G401 (cell line): ENCODE results near the gene ADGRB3. TPM values are rescaled to one million over a fixed set of nuclear protein-coding genes. Genes with fewer than 3 reads are reported as not detected.
"Not testable (repeated sequence)": the region's sequence is repeated elsewhere in the genome, so short reads cannot be mapped to it uniquely, and the experiment has no call there.

Experiments
- DNase-seq: peaks from one replicate; pipeline ENCODE4 v3.0.0-alpha.2; 2015; ENCODE audit warnings: low spot score
- in situ Hi-C: cut with HindIII; loops from 2 replicates; pipeline ENCODE4 v1.10.0; 2016; ENCODE audit warnings: low sequenced_read_pairs, mixed read lengths
- total RNA-seq: library from RNA; depleted of rRNA; stranded (reverse); fragments of >200 nt; shearing (Covaris generic); gene quantifications from 2 replicates; pipeline ENCODE4 v1.2.3, GENCODE V29; 2014

The ADGRB3 gene
- total RNA-seq, 1 experiment from 2014 or later = not detected

DNA sequence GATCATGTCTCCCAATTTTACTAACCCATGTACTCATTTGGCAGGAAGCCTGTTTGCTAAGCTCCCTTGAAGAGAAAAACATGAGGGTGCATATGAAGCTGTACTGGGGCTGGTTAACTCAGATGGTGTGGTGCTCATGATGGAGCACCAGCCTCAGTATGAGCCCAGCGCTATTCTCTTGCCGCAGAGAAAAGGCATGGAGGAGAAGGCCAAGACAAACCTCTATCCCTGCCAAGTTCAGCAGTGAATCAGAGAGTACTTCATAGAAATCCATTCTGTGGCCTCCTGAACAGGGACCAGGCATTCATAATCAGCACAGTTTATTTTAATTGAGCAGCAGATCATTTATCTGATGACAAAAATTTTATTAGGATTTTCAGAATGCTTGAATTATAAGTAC, 763.6 kb downstream of the ADGRB3 start:
- DNase-seq = peak; percentile 45
- in situ Hi-C loops = no loop called here

DNA sequence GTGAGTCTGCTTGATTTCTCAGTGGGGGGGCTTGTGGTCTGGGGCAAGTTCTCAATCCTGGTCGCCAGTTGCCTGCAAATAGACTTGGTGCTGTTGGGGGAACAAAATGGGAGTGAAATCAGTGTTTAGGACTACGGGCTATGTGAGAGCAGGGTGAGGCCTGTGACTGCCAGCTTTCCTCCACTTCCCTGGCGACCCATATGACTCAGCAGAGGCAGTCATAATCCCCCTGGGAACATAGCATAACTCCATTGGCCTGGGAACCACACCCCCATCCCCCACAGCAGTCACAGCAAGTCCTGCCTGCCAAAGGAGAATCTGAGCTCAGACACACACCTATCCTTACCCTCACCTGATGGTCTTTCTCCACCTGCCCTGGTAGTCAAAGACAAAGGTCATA, 773.8 kb downstream of the ADGRB3 start:
- in situ Hi-C loops = no loop called here
- no peak for DNase-seq

DNA sequence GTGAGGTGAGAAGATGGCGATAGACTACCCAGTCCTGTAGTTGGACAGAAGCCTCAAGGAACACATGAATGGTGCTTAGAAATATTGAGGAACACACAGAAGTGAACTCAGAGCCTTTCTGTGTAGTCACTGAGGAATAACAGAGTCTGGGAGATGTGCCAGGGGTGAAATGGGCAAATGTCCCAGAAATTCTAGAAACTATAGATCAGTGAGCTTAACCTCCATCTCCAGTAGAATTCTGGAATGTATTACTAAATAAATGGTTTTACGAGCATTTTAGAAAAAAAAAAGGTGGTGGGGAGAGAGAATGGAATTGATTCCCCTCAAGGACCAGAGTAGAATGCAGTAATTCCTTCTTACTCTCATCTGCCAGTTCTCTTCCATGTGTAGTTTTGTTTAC, 781.7 kb downstream of the ADGRB3 start:
- in situ Hi-C loops = no loop called here
- DNase-seq = peak; percentile 47

DNA sequence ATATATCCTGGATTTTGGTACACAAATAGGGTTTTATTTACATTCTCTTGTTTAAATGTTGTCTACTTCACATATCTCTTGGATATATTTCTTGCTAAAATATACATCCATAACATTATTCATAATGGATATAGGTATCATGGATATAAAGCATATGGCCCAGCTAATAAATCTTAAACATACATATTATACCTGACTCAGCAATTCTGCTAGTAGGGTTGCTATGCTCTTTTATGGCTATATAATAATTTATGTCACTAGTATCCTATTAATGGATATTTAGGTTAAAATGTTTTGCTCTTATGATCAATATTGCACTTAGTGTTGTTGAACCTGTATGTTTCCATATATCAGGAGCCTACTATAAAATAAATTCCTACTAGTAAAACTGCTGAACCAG, 786.2 kb downstream of the ADGRB3 start:
- DNase-seq = no peak
- in situ Hi-C loops = no loop called here

DNA sequence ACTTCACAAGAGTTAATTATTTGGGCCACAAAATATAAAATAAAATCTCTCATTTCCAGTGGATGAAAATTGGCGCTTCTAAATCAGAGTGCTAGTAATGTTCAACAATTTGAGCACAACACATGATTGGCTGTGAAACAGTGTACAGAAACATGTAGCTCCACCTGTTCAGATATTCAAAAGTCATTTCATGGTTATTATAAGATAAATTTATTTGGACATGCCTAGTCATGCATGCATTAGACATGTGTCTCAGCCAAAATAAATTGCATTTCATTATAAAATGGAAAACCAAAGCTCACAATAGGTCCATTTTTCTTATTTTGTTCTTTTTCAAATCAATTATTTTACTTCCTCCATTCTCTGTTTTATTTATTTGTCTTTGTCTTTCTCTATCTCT, 786.9 kb downstream of the ADGRB3 start:
- in situ Hi-C loops = no loop called here
- peak; percentile 82 for DNase-seq

DNA sequence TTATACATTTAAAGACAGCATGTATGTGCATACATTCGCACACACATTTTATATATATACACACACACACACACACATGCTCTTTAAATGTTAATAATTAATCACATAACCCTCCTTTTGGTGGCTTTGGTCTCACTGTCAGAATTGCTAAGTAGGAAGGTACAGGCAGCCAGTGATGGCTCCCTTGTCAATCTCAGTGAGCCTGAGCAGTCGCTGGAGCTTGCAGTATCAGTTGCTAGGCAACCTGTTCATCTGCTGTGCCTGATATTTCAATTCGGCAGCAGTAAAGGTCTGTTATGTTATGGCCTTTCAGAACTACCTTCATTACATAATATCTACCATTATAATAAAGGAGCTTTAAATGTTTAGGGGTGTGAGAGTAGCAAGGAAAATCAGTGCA, 787.4 kb downstream of the ADGRB3 start:
- DNase-seq = peak; percentile 95
- in situ Hi-C loops = no loop called here

DNA sequence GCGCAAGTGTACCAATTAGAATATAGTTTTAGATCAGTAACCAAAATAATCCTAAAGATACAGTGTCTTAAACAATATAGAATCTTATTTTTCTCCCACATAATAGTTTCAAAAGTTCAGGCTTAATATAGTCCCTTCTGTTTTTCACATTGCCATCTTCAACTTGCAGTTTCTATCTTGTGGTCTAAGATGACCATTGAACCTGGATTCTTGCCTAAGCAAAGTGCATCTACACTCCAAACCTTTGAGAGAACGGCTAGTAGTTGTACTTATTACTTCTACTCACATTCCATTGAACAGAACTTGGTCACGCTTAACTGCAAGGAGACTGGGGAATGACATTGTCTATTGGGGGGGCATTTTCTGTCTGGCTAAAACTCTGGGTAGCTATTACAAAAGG, 788.7 kb downstream of the ADGRB3 start:
- in situ Hi-C loops = no loop called here

DNA sequence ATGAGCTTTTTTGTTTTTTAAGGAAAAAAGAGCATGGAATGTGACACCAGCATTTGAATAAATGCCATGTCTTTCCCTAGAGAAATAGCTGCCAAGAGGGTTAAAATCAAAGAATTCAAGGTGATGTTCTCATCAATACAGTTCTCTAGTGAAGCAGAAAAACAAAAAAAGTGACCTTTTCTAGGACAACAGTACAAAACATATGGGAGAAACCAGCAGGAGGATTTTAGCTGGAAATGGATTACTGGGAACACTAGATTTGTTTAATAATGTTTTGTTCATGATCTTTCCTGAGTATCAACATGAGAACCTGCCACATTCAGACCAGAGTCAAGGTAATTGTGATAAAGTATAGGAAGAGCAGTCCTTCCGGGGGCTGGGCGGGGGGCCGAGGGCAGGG, 789.5 kb downstream of the ADGRB3 start:
- peak; percentile 69 for DNase-seq

More for the DNA sequence above, 788.7 kb downstream of the ADGRB3 start:
- peak; percentile 34 for DNase-seq

DNA sequence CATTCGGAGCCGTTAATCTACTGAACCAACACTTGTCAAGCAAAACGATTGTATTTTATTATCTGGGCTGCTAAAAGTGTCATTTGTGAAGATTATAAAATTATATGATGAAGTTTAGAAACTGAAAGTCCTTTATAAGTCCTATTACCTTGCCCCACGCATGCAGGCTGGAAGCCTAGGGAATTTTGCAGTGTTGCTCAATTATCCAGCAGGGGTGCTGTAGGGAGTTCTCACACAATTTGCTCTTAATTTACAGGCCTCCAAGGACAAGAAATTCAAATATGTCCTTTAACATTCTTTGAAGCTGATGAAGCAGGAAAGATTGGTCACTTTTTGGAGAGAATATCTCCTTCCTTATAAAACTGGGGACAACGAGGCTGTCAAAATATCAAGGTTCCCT, 792.8 kb downstream of the ADGRB3 start:
- no peak for DNase-seq
- in situ Hi-C loops = no loop called here

More for the DNA sequence above, 789.5 kb downstream of the ADGRB3 start:
- in situ Hi-C loops = no loop called here

DNA sequence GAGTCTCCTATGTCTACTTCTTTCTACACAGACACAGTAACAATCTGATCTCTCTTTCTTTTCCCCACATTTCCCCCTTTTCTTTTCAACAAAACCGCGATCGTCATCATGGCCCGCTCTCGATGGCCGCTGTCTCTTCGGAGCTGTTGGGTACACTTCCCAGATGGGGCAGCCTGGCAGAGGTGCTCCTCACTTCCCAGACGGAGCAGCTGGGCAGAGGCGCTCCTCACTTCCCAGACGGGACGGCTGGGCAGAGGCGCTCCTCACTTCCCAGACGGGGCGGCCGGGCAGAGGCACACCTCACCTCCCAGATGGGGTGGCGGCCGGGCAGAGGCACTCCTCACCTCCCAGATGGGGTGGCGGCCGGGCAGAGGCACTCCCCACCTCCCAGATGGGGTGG, 797.1 kb downstream of the ADGRB3 start:
- DNase-seq, in situ Hi-C loops: not testable (repeated sequence)

DNA sequence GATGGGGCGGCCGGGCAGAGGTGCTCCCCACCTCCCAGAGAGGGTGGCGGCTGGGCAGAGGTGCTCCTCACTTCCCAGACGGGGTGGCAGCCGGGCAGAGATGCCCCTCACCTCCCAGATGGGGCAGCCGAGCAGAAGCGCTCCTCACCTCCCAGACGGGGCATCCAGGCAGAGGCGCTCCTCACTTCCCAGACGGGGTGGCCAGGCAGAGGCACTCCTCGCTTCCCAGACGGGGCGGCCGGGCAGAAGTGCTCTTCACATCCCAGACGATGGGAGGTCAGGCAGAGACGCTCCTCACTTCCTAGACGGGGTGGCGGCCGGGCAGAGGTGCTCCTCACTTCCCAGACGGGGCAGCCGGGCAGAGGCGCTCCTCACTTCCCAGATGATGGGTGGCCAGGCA, 798.0 kb downstream of the ADGRB3 start:
- in situ Hi-C loops, DNase-seq: not testable (repeated sequence)

DNA sequence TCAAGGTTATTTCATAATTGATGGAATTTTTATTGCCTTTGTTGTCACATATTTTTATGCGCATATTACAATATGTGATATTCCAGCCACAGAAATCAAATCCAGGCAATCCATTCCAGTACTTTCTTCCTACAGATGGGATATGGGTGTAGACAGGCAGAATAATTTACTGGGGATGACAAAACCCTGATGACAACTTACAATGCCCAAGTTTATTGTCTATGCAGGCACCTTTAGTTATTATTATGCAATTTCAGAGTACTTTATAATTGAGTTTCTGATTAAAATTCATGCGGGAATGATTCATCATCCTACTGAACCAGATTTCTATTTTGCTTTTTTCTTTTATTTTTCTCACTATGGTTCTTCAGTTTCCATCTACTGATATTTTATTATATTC, 803.0 kb downstream of the ADGRB3 start:
- no peak for DNase-seq
- in situ Hi-C loops = no loop called here
